G401.6 (cell line): ENCODE data around the gene RSPRY1.
"Not testable (repeated sequence)": the region's sequence is repeated elsewhere in the genome, so short reads cannot be mapped to it uniquely, and the experiment has no call there.

Experiments used
- FAIRE-seq: peaks from 2 replicates; lab custom pipeline; 2012; peaks lifted over from hg19 to GRCh38; lab: Jason Lieb, UNC

RSPRY1 gene

GRCh38 chr16:57255686-57256415, 69.7 kb downstream of the RSPRY1 start:
- FAIRE-seq: no peak

GRCh38 chr16:57256601-57257395, 70.7 kb downstream of the RSPRY1 start:
- FAIRE-seq: no peak

- no peak for FAIRE-seq
These were observed 71.4 kb downstream of the RSPRY1 start for GRCh38 chr16:57257455-57258070.

GRCh38 chr16:57258226-57258909, 72.2 kb downstream of the RSPRY1 start:
- FAIRE-seq: no peak

- FAIRE-seq: no peak
These were observed 72.9 kb downstream of the RSPRY1 start for GRCh38 chr16:57258910-57259475.

- no peak for FAIRE-seq
These were observed 74.3 kb downstream of the RSPRY1 start for GRCh38 chr16:57260294-57260929.

GRCh38 chr16:57261806-57262205, 75.7 kb downstream of the RSPRY1 start:
- no peak for FAIRE-seq

GRCh38 chr16:57262841-57263540, 76.9 kb downstream of the RSPRY1 start:
- FAIRE-seq: no peak

- FAIRE-seq: no peak
These were observed 77.6 kb downstream of the RSPRY1 start for GRCh38 chr16:57263541-57264351.

- FAIRE-seq: no peak
These were observed 78.3 kb downstream of the RSPRY1 start for GRCh38 chr16:57264381-57264780.

GRCh38 chr16:57264950-57265371, 78.8 kb downstream of the RSPRY1 start:
- FAIRE-seq: no peak

GRCh38 chr16:57265850-57266530, 79.9 kb downstream of the RSPRY1 start:
- FAIRE-seq: no peak

- FAIRE-seq: no peak
These were observed 80.6 kb downstream of the RSPRY1 start for GRCh38 chr16:57266531-57267260.

- not testable (repeated sequence) for FAIRE-seq
These were observed 81.2 kb downstream of the RSPRY1 start for GRCh38 chr16:57267343-57267742.

GRCh38 chr16:57268804-57269800, 83.0 kb downstream of the RSPRY1 start:
- FAIRE-seq: no peak

- FAIRE-seq: no peak
These were observed 84.3 kb downstream of the RSPRY1 start for GRCh38 chr16:57270221-57271062.

- FAIRE-seq: no peak
These were observed 84.9 kb downstream of the RSPRY1 start for GRCh38 chr16:57271063-57271345.
